NOMO-1 treated with DMSO at 0.1 percent for 48 hours (cell line): ENCODE measurements around the gene IFNA16.
"Not testable (repeated sequence)": the region's sequence is repeated elsewhere in the genome, so short reads cannot be mapped to it uniquely, and the experiment has no call there.

Experiments used
- DNase-seq: peaks from one replicate; lab custom pipeline; 2025; ENCODE audit not compliant: unreplicated experiment; lab: John Stamatoyannopoulos, UW

Gene IFNA16

DNA sequence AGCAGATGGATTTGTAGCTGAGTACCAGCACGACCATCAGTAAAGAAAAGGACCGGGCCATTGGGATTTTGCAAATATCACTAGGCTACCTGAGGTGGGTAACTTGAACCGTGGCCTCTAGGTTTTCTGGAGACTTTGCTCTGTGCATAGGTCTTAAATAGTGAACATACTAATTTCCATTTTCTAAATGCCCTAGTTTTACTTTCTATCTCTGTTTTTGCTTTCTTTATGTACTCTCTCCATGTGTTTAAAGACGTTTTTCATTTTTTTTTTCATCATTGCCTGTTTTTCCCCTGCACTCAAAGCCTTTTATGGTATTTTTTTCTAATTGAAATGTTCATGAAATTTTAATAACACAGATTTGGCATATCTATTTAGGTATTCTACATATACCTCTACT, 15.0 kb downstream of the IFNA16 start, which contains the start of gene IFNA7:
Gene IFNA7 (minus strand): TSS at position 101 of the 400 bp plus-strand sequence. CDS start 40 bp downstream, at position 61.
- not testable (repeated sequence) for DNase-seq

DNA sequence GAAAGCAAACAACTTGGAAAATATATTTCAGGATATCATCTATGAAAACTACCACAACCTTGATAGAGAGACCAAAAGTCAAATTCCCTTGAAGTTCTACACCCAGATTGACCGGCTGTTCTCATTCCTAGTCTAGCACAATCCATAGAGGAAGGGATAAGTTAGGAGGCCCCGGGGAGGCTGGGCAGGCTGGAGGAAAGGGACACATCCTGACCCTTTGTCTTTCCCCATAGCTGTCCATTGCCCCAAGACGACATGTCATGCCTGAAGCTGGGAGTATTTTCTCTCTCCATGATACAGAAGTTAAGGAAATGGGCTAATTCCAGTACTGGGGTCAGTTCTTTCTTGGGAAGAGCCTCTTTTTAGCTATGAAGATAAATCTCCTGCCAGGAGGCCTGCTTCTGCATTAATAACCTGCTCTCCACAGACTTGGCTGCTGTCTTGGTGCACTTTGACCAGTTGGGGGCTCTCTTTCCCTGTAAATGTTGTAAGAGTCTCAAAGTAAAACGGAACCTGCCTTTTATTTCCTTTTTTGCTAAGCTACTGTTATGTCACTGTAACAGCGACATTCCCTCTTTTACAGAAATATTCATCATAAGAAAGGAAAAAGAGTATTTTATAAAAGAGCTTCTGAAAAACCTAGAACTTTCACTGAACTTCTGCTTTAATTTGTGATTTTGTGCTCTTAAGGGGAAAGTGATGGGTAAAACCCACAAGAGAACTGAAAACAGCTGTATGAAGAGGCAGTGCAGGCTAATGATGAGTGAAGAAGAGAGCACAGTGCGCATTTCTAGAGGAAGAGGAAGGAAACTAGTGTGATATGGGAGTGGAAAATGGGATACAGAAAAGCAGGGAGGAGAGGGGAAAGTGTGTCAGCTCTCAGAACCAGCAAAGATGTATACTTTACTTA, 22.0 kb downstream of the IFNA16 start:
- DNase-seq: not testable (repeated sequence)

DNA sequence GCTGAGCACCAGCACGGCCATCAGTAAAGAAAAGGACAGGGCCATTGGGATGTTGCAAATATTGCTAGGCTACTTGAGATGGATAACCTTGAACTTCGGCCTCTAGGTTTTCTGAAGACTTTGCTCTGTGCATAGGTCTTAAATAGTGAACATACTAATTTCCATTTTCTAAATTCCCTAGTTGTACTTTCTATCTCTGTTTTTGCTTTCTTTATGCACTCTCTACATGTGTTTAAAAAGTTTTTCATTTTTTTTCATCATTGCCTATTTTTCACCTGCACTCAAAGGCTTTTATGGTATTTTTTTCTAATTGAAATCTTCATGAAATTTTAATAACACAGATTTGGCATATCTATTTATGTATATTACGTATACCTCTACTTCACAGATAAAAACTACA, 29.6 kb downstream of the IFNA16 start, which contains the start of gene IFNA4:
Gene IFNA4 (minus strand): TSS at position 101 of the 400 bp plus-strand sequence. CDS start 56 bp downstream, at position 45.
- DNase-seq: not testable (repeated sequence)

DNA sequence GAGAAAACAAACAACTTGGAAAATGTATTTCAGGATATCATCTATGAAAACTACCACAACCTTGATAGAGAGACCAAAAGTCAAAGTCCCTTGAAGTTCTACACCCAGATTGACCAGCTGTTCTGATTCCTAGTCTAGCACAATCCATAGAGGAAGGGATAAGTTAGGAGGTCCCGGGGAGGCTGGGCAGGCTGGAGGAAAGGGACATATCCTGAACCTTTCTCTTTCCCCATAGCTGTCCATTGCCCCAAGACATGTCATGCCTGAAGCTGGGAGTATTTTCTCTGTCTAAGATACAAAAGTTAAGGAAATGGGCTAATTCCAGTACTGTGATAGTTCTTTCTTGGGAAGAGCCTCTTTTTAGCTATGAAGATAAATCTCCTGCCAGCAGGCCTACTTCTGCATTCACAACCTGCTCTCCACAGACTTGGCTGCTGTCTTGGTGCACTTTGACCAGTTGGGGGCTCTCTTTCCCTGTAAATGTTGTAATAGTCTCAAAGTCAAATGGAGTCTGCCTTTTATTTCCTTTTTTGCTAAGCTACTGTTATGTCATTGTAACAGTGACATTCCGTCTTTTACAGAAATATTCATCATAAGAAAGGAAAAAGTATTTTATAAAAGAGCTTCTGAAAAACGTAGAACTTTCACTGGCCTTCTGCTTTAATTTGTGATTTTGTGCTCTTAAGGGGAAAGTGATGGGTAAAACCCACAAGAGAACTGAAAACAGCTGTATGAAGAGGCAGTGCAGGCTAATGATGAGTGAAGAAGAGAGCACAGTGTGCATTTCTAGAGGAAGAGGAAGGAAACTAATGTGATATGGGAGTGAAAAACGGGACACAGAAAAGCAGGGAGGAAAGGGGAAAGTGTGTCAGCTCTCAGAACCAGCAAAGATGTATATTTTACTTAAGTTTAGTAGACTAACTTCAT, 34.0 kb downstream of the IFNA16 start:
- DNase-seq: not testable (repeated sequence)

DNA sequence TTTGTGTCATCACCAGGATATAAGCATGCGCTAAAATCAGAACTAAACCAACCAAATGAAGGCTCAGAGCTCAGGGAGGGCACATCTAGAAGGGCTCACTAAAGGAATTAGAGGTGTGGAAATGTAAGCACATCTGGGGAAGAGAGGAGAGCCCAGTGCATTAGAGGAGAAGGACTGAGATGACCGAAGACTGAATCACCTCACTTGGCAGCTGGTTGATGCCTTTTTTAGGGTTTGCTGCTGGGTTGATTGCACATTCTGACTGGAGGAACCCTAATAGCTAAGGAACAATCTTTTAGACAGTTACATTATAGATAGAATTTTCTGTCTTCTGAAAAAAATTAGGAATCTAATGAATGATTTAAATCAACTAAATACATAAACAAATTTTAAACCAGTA, 42.4 kb downstream of the IFNA16 start:
- DNase-seq: no peak

DNA sequence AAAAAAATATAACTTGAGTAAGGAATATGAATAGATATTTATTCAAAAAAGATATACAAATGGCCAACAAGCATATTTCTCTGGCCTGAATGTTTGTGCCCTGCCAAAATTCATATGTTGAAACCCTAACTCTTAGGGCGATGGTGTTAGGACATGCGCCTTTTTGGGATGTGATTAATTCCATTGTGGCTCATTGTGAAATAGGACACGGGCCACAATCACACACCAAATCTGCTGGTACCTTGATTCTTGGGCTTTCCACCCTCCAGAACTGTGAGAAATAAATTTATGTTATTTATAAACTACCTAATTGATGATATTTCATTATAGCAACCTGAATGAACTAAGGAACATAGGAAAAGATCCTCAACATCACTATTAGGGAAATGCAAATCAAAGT, 45.0 kb downstream of the IFNA16 start:
- DNase-seq: no peak

DNA sequence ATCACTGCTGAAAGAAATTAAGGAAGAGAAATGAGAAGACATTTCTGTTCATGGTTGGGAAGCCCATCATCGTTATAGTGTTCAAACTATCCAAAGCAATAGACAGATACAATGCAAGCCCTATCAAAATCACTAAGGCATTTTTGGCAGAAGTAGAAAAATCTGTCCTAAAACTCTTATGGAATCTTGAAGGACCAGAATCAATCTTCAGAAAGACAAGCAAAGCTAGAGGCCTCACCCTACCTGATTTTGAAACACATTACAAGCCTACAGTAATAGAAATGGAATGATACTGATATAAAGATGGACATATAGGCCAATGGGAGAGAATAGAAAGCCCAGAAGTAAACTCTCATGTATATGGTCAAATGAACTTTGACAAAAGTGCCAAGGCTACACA, 45.8 kb downstream of the IFNA16 start:
- DNase-seq: no peak

DNA sequence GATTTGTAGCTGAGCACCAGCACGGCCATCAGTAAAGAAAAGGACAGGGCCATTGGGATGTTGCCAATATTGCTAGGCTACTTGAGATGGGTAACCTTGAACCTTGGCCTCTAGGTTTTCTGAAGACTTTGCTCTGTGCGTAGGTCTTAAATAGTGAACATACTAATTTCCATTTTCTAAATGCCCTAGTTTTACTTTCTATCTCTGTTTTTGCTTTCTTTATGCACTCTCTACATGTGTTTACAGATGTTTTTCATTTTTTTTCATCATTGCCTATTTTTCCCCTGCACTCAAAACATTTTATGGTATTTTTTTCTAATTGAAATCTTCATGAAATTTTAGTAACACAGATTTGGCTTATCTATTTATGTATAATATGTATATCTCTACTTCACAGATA, 50.6 kb downstream of the IFNA16 start, which contains the start of gene IFNA21:
Gene IFNA21 (minus strand): TSS at position 101 of the 400 bp plus-strand sequence. CDS start 48 bp downstream, at position 53.
- not testable (repeated sequence) for DNase-seq
